Measurements from ENCODE around the gene DLG2.

DLG2 gene

GRCh38 chr11:84211896-84212295 is 1415.2 kb downstream of the DLG2 start:
- no peak for DNase-seq (ENCODE audit: low spot score)

GRCh38 chr11:84194696-84195095 is 1432.4 kb downstream of the DLG2 start:
- DNase-seq (ENCODE audit: low spot score) = no peak

DNA sequence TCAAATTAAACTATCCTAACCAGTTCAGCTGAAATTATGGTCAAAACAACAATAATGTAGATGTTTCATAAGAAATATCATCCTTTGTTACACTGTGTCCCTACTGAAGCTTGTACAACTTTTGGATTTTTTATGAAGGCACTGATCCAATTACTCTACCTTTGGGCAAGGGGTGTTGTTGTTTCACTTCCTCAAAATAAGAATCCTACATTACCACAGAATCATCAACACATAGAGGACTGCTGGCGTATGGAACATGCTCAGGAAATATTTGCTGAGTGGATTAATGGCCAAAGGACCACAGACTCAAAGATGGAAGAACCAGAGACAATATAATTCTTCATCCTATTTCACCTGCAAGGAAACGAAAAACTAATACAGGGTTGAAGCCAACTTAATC is 1433.4 kb downstream of the DLG2 start:
- no peak for DNase-seq (ENCODE audit: low spot score)

- no peak for DNase-seq (ENCODE audit: low spot score)
Measured at GRCh38 chr11:84188521-84188920, 1438.6 kb downstream of the DLG2 start.

DNA sequence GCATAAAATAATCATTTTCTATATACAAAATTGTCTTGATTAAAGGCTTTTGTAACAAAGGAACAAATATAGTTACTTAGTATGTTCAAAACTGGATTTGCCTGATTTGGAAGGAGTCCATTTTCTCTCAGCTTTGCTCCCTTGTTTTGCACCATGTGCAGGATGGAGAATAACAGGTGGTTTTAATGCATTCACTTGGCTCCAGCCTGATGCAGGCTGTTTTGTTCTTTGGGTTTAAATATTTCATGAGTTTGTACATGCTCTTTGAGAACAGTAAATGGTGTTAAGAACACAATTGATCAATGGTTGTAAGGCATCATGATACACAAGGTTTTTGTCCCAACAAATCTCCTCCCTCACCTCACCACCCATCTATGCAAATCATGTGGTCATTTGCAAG is 1454.1 kb downstream of the DLG2 start:
- DNase-seq (ENCODE audit: low spot score) = no peak

- peak; percentile 6 for DNase-seq (ENCODE audit: low spot score)
Measured at GRCh38 chr11:84165139-84165538, 1462.0 kb downstream of the DLG2 start.

DNA sequence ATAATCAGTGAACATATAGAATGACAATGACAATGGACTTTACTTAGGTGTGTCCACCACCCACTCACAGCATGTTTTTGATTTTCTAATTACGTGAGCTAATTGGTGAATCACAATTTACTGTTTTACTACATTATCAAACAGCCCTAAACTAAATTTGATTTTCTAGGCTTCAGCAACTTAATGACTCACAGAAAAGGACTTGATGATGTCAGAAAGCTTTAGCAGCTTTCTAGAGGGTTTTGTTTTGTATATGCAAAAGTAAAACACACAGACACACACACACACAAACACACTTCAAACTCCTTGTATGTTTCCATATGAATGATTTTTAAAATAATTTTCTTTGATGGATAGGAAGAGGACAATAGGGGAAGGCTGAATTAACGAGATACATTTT is 1462.4 kb downstream of the DLG2 start:
- DNase-seq (ENCODE audit: low spot score) = no peak

- DNase-seq (ENCODE audit: low spot score) = no peak
Measured at GRCh38 chr11:84163116-84163515, 1464.0 kb downstream of the DLG2 start.

- no peak for DNase-seq (ENCODE audit: low spot score)
Measured at GRCh38 chr11:84157639-84158038, 1469.5 kb downstream of the DLG2 start.

DNA sequence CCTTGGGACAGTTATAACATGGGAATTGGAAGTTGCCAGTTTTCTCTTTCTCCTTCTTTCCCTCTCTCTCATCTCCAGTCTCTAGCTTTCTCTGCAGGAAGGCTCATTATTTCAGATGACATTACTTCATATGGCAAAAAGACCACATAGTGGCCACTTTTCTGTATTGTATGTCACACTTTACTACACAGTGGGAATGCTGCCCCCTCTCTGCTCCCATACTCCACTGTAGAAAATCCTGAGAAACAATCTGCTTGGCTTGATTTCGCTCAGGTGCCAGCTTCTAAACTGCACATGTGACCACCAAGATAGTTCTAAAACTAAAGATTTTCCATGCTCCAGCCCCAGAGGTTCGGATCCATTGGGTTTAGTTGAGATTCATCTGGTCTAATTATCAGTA is 1480.3 kb downstream of the DLG2 start:
- no peak for DNase-seq (ENCODE audit: low spot score)

DNA sequence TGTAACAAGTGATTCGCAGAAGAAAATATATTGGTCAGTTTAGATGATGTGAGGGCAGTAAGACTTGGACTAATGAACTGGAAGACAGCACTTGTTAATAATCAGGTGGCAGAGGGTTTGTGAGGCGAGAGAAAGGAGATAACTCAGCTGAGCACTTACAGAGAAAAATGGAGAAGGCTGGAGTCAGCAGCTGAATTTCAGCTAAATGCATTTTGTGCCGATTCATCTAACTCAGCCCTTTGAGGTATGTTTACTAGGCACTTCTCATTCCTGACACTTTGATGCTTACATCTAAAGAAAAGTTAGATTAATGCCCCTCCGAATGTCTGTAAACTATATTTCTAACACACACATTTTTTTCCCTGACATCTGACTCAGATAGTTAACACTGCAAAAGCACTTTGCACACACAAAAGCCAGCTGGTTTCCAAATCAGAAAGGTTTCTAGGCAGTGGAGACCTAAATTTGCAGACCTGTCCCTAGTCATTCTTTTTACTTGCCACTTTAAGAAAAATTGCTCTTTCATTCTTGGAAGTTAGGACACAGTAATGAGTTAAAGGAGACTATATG is 1481.4 kb downstream of the DLG2 start:
- DNase-seq (ENCODE audit: low spot score) = no peak

GRCh38 chr11:84144531-84144930 is 1482.6 kb downstream of the DLG2 start:
- no peak for DNase-seq (ENCODE audit: low spot score)

GRCh38 chr11:84142411-84142810 is 1484.7 kb downstream of the DLG2 start:
- DNase-seq (ENCODE audit: low spot score) = no peak

DNA sequence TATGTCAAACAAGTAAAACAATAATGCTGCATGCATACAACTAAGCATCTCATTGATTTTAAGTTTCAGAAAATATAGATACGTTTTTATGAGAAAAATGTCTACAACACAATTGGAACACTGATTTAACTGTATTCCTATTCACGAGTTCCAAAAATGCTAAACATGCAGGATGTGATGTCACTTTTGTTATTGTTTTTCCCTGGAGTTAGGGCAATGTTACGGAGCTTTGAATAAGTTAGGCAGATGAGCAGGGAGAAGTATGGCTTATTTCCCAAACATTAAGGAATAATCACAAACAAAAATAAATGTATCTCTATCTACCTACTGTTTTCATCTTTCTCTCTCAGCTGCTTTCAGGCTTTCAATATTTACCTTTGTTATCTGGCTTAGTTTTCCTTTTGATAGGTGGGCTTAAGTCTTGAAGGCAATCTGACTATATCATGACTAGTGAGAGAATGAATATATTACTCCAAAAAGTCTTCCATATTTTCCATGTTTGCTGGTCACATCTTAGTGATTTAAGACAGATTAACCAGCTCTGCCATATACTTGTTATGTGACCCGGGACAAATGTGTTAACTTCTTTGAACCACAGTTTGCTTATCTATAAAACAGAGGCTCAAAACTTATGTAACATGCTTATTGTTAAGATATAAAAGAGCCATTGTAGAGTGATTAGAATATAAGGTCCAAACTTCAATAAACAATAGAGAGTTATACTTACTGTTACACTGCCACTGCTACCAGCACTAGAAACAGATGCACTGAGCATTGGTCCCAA is 1486.6 kb downstream of the DLG2 start:
- DNase-seq (ENCODE audit: low spot score) = no peak

GRCh38 chr11:84137960-84138359 is 1489.2 kb downstream of the DLG2 start:
- DNase-seq (ENCODE audit: low spot score) = no peak

DNA sequence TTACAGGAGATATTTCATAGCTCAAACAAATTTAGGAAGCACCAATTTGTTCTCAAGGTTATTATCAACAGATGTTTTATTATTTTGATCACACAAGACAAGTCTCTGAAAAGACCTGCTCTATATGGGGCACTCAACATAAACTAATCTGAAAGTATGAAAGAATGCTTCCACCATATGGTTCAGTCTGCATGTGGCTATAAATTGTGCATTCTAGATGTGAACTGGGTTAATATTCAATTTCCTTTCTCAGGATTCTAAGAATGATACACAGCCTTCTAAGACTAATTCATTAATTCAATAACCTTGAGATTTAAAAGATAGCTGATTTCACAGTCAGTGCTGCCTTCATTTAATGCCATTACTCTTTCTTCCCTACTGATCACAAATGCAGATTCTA is 1489.6 kb downstream of the DLG2 start:
- DNase-seq (ENCODE audit: low spot score) = no peak

DNA sequence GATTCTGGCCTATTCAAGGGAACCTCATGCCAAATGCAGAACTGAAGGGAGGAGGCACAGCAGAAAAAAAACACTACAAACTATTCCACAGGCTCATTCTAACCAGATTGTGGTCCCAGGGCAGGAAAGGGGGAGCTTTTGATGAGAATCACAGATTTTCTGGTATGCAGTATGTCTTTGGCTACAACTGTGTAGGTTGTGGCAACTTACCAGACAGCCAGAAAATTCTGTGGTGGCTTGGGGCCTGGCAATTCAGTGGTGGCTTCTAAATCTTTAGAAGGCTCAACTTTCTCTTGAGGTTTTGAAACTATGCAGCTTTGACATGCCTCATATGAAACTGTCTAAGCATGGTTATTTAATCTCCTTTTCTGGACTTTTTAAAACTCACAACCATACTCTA is 1490.2 kb downstream of the DLG2 start:
- DNase-seq (ENCODE audit: low spot score) = no peak

DNA sequence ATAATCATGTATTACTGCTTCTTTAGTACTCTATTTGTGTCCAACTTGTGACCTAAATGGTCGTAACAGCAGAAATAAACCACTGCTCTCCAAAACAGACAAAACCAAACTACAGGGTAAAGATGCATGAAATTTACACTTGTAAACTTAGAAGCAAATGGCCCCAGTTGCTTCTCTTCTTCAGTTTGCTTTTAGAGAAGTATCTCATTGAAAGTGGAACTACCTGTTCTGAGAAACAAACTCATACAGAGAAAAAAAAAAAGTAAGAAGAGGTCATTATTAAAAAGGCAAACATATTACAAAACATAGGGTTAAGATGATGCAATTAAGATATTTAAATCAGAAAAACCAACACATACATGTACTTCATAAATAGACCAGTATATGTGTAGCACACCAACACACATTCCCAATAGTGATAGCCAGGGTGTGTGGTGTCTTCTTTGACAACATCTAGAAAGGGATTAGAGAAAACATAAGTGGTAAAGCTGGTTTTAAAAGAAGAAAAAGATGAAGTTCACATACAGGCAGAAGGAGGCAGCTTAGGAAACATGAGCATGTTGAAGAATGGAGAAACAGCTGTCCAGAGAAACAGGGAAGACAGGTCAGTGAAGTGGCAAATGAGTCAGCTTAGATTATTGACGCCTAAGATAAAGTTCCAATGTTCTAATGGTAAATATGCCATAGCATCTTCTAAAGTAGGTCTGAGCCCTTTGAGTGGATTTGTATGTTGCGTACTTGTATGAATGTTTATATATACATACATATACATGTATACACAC is 1496.3 kb downstream of the DLG2 start:
- DNase-seq (ENCODE audit: low spot score) = no peak

DNA sequence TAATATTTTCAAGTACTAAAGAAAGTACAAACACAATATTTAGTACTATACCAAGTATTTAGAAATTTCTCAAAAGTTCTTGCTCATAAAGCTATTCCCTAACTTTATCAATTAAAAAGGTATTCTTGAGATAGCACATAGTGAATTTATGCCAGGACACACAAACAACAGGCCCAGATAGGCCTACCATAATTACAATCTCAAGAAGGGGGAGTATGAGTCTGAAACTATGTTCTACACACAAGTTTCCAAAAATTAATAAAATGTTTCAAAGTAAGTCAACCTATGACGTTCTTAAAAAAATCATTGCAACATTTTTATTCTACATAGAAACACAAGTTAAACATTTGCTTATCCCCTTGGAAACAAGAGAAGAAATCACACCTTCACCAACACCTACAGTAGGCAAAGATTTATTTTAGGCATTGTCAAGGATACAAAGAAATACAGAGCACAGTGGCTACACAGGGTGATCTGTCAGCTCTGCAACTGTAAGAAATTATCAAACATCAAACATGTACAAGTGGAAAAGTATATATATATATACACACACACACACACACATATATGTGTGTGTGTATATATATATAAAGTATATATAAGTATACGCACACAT is 1497.1 kb downstream of the DLG2 start:
- no peak for DNase-seq (ENCODE audit: low spot score)

DNA sequence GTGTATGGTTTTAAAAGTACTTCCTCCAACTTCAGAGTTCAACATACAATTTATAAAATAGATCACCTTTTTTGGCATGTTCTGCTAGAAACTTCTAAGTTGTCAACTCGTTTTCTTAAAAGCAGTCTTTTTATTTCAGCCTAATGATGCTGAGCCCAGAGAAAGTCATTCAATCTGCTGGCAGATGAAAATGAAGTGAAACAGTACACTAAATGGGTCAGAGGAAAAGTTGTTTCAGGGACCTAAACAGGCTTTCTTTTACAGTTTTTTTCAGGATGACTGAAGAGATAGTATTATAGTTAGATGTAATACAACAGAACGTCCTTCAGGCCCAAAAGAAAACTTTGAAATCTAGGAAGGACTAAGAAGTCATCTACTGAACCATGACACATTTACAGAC is 1498.3 kb downstream of the DLG2 start:
- DNase-seq (ENCODE audit: low spot score) = no peak

- DNase-seq (ENCODE audit: low spot score) = peak; percentile 5
Measured at GRCh38 chr11:84117394-84117793, 1509.8 kb downstream of the DLG2 start.

- no peak for DNase-seq (ENCODE audit: low spot score)
Measured at GRCh38 chr11:84106541-84106940, 1520.6 kb downstream of the DLG2 start.

- no peak for DNase-seq (ENCODE audit: low spot score)
Measured at GRCh38 chr11:84105148-84105547, 1522.0 kb downstream of the DLG2 start.
